HG02852 (cell line): ENCODE data around the gene FBXO31.
A peak's percentile ranks its signal among the peaks of the same experiment; 100 is the strongest.

Source experiments
- ATAC-seq: cut with Tn5 transposase; IDR thresholded peaks from one replicate; pipeline ENCODE4 v1.9.1; 2021; ENCODE audit warnings: mild to moderate bottlenecking, moderate library complexity; ENCODE audit not compliant: unreplicated experiment

The FBXO31 gene

DNA sequence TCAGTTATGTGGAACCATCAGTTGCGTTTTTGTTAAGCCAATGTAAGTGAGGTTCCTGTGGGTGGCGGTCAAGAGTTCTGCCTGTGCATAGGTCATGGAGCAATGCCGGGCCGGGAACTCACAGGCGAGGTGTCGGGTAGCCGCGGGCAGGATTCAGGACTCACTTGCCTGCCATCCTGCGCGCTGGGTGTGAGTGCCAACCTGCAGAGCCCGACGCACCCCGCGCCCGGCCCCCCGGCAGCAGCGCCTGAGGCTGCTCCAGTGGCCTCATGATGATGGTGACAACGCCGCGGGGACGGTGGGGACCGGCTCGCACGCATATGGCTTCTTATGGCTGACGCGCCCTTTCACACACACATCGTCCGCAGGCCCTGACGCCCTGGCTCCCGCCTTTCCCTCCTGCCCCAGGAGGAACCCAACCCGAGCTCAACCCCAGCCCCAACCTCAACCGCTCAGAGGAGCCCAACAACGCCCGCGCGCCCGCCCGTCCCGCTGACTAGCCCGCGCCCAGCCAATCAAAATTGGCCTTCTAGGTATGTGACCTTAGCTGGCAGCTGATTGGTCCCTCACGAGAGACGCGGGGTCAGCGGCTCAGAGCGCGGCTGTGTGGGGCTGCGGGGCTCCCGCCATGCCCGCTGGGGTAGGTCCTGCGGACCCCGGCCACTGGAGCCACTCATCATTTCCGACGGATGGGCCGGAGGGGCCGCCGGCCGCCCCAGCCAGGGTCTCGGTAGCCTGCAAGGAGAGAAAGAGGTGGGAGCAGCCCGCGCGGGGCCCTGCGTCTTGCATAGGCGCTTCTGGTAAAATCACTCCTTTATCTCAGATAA, 66.4 kb downstream of the FBXO31 start, which contains the start of gene C16orf95:
Gene C16orf95 (minus strand): TSS at position 470 of the 827 bp plus-strand sequence. CDS start 150 bp downstream, at position 320.
- ATAC-seq, result peak; percentile 93

DNA sequence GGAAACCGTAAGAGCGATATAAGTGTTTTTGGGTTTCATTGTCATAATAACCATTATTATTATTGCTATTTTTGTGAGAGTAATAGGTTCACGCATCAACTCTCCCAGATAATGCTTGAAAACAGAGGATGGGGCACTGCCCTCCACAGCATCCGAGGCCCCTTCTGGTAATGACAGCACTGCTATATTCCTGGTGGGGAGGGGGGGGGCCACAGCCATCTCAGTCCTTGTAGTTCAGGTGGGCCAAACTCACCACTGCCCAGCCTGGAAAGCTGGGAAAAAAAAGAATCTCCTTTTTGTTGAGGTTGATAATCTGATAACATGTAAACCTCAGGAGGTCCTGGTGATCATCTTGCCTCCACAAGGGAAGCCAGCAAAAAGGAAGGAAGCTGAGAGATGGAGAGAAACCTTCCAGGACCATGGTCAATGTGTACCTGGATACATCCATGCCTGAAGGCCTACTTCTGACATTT, 67.1 kb downstream of the FBXO31 start:
- ATAC-seq, result no peak

DNA sequence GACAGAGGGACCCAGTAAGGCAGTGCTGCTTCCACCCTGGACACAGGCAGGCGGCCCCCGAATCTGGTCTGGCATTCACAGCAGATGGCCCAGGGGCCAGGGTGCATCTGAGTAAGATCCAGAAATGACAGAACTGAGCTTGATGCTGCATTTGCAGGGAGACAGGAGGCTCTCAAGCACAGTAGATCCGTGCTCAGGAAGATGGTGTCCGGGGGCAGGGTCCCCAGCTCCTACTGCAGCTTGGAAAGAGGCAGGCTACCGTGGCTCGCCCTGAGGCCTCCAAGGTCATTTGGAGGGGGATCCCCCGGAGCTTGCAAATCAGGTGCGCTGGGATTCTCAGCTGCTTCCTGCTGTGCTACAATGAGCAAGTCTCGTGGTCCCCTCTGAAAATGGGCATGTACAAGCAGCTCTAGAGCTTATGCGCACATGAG, 68.6 kb downstream of the FBXO31 start:
- no peak for ATAC-seq

DNA sequence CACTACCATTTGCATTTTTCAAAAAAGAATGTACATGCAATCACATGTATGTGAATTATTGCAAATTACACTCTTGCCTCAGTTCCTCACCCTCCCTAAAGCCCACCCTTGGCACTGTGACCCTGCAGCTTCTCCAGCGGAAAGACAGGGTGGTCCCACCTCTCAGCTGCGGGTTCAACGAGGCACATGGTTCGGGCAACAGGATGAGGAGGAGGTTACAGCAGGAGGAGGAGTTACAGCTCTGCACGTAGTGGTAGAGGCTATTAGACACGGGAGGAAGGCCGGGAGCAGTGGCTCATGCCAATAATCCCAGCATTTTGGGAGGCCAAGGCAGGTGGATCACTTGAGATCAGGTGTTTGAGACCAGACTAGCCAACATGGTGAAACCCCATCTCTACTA, 71.6 kb downstream of the FBXO31 start:
- ATAC-seq, result no peak

DNA sequence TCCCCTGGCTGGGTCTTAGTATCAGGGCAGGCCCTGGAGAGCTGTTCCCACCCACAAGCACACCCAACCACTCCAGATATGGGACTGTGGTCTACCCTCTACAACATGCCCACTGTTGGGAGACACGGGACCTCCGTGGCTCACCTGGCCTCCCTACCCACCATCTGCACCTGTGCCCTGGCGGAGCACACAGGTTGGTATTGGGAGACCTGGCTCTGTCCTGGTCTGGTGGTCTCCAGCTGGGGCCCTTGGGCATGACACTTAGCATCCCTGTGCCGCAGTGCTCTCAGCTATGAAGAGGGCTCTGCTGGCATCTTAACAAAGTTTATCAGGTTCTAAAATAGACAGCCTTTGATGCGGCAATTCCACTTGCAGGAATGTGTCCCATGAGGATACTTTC, 72.2 kb downstream of the FBXO31 start:
- ATAC-seq, result no peak

DNA sequence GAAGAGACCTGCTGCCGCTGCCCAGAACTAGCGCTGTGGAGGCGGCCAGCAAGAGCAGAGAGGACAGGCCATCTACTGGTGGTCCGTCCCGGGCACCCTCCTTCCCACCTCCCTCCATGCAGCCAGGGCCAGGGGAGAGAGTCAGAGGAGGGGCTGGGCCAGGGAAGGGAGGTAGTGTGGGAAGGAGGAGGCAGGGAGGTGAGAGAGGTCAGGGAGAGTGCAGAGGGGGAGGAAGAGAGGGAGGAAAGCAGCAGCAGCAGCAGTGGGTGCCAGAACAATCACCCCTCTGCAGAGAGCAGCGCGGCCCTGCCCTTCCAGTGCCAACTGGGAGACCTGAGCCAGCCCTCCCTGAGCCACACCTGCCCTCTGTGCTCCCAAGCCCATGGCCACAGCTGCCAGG, 73.0 kb downstream of the FBXO31 start:
- ATAC-seq, result no peak

DNA sequence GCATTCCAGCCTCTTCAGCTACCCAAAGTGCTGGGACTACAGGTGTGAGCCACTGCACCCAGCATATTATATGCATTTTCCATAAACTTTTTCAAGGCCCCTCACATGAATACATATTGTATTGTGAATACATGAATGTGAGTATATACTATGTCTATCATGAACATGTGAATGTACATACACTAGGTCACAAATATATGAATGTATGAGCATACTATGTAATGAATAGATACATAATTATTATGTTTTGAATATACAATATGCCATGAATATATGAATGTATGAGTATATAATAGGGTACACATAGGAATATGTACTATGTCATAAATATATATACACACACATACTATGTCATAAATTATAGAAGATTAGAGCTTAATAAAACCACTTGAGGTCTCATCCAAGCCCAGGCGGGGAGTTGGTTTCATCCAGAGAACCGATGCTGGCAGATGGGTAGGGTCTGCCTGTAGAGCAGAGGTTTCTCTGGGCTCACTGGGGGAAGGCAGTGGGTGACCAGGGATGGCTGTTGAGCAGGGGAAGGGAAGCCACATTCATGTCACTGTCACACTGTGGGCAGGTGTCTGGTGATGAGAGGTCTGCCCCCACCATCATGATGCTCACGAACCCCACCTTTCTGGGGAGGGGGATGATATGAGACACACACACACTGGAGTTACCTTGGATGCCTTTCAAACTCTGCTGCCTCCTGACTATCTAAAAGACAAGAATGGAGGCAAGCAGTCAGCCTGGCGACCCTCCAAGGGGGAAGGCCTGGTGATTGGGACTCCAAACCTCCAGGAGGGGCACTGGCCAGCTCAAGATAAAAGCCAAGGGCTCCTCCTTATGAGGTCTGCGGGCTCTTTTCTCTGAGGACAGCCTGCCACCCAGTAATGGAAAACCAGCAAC, 73.7 kb downstream of the FBXO31 start:
- no peak for ATAC-seq

DNA sequence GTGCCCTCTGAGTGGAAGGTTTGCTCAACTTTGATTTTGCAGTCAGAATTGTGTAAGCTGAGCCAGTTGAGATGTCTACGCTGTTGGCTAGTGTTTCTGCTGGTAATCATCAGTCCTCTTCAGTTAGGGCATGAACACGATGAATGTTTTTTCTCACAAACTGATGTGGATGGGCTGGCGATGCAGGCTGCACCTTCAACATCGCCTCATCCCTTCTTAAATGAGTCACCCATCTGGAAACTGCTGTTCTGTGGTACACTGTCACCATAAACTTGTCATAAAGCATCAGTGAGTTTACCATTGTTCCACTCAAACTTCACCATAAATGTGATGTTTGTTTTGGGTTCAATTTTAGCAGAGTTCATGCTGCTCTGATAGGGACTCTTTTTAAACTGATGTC, 74.8 kb downstream of the FBXO31 start:
- ATAC-seq, result no peak

DNA sequence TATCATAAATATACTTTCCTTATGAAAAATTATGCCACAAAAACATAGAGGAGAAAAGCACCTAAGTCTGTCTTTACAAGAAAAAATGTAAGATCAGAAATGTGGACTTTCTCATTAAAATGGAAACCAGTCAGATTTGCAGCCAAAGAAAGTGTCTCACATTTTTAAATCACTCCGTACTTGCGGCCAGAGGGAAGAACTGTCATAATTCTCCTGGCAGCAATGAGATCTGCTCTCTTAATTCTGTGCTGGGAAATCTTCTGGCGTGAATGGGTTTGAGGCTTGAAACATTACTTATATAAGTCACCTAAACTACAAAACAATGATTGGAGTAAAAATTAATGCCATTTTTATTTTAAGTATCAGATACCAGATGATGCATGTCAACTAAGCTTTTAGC, 77.1 kb downstream of the FBXO31 start:
- ATAC-seq, result no peak

DNA sequence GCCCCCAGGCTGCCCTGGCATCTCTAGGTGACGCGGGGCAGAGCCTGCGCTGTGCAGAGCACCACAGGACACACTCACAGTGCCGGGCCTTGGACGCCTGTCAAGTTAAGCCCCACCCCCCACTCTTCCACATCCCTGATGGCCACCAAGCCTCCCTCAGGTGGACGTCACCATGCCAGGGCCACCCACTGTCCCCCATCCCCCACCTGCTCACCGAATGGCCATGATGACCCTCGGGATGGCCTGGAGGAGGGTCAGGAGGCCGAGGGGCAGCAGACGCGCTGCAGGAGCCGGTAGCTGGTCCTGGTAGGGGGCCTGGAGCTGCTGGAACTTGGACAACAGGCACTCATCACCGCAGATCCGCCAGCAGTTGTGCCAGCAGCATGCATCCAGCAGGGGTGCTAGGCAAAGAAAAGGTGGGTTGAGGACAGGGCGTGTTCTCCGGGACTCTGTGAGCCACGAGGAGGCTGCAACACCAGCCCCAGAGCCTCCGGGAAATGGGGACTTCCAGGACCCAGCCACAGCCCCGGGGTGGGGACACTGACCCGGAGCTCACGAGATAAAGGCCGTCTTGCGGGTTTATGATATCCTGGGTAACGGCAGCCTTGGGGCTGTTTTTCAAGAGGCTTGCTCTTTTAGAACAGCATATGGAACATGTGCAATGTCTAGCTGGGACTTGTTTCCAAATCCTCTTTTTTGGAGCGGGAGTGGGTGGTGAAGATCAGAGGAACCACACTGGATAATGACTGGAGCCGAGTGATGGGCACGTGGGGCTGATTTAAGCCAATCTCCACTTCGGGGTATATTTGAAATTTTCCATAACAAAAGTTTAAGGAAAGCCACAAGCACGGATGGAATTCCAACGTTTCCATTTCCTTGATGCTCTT, 77.8 kb downstream of the FBXO31 start:
- no peak for ATAC-seq

DNA sequence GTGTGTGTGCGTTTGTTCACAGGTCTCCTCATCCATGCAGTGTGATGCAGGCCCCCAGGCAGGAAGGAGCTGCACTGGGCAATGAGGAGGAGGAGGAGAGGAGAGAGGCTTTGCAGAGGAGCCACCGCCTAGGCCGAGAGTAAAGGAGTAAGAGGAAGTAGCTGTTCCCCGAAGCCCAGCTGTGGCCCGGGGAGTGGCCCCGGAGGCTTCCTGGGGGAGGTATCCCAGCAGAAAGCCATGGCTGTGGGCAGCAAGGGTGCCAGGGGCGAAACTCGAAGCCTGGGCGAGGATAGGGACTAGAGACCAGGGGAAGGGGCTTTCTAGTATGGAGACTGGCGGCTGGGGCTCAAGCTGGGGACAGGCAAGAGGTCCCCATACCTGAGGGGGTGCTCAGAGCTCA, 78.6 kb downstream of the FBXO31 start:
- no peak for ATAC-seq

DNA sequence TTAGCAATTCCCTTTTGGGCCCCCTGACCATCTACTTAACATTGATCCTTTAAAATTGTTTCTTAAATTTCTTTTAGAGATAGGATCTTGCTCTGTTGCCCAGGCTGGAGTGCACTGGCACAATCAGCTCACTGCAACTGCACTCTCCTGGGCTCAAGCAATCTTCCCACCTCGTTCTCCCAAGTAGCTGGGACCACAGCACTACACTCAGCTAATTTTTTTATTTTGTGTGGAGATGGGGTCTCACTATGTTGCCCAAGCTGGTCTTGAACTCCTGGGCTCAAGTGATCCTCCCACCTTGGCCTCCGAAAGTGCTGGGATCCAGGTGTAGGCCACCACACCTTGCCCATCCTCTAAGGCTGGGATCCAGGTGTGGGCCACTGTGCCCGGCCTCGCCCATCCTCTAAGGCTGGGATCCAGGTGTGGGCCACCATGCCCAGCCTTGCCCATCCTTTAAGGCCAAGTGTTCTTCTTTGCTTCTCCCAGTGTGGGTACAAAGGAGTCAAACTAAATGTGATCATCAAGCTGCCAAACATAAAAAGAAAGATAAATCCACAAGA, 79.5 kb downstream of the FBXO31 start:
- ATAC-seq, result no peak

DNA sequence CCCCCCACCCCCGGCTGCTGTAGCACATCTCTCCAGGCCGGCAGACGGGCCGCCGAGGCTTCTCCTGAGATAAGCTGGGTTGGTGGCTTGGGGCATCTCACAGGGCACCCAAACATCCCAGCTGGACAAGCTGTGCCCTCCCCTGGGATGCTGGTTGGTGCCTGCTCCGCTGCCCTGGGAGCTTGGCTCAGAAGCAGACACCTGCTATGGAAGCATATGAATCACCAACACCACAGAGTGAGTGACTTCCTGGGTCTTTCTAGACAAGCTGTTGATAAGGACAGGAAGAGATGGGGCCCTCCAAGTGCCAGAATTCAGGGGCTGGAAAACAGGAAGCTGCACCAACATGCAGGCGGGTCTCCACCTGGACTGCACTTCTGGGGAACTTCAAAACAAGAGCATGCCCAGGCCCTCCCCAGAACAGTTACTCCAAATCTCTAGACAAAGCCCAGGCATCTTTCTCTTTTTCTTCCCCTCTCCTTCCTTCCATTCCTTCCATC, 80.1 kb downstream of the FBXO31 start:
- no peak for ATAC-seq

DNA sequence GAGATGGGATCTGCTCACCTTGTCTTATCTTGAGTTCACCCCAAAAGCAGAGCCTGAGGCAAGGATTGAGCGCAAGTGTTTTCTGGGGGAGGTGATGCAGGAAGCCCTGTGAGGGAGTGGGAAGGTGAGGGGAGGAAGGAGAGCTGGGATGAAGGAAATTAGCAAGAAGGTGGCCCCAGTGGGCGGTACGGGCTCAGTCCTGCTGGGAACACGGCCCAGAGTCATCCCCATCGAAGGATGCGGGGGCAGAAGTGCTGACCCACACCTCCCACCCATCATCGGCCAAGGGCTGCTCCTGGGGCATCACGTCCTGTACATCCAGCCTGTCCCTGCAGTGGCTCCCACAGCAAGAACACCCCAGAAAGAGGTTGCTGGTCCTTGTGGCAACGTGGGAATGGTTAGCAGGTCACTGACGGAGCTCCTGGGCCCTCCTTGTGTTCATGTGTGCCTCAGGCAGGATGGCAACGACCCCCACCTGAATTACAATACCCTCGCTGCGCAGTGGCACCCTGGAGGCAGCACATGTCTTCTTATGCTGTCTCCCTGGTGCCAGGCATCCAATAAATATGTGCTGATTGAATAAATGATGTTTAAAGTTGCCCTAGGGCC, 84.6 kb downstream of the FBXO31 start:
- no peak for ATAC-seq

DNA sequence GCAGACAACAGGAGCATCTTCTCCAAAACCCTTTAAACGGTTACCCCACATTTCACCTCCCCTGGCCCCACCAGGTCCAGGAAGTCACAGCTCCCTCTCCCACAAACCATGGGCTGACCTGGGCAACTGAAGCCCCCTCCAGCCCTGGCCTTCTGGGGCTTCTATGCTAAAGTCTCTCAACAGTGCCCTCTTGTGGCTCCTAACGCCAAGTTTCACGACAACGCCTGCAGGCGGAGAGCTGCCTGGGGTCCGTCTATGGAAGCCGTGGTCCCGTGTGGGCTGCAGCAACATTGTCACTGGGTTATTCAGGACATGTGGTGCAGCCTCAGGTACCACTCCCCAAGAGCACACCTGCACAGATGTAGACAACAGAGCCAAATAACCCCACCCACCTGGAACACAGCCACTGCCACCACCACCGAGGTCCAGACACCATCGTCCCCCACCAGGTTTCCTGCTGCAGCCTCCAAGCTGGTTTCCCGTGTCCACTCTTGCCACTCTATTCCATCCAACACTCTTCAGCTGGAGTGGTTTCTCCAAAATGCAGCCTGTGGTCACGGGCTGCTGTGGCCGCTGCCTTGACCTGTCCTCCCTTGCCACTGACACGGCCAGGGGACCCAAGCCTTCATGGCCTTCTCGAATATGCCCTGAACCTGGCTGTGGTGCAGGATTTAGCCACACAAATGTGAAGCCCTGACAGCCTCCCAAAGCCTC, 85.5 kb downstream of the FBXO31 start:
- ATAC-seq, result no peak

DNA sequence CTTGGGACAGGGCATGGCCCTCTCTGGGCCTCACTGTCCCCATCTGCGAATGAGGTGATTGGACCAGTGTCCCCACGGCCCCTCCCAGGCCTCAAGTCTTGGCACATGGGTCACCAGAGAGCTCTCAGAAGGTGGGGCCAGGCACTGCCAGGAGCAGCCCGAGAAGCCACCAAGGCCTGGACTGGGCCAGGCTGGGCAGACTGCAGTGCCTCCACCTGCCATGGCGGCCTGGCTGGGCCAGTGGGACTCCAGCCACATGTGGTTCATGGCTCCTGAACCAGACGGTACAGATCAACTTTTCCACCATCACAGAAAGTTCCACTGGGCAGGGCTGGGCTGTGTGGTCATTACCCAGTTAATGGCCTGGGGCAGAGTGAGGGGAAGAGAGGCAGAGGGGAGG, 86.2 kb downstream of the FBXO31 start:
- no peak for ATAC-seq

DNA sequence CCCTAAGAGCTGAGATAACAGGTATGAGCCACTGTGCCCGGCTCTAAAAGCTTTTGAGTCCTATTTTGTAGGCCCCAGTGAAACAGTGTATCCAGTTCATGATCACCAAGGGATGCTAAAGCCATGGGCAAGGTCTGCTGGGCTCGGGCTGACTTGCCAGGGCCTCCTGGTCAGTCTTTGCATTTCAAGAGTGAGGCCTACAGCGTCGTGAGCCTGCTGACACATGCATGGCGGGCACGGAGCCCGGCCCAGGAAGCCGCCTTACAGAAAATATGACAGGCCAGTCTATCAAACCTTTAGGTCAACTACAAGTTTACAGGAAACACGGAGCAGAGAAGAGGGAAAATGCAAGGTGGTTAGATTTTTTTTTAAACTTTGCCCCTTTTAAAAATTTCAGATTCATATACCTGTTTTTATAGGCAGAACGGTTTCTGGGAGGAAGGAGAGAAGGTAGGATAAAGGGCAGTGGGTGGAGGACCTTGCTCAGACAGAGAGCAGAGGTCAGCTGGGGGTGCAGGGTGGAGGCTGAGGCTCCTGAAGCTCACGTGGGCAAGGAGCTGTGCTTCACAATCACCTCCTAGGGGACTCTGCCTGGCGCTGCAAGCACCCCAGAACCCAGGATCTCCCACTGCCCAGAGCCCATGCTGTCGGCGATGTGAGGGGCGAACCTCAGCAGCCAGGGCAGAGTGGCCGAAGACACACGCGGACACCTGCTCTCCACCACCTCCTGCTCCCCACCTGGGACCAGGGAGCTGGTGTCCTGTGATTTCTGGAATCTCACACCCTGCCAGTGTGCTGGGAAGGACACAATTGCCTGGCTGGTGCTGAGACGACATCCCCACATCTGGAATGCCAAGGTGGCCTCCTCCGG, 87.7 kb downstream of the FBXO31 start:
- ATAC-seq, result no peak

DNA sequence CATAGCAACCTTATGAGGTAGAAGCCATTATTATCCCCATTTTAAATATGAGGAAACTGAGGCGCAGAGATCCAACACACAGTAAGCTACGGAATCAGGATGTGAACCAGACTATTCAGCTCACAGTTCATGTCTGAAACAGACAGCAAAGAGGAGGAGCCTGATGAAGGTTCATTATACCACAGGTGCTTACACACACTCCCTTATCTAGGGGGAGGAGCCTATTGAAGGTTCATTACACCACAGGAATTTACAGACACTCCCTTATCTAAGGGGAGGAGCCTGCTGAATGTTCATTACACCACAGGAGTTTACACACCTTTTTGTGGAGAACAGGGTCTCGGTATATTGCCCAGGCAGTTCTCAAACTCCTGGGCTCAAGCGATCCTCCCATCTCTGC, 88.3 kb downstream of the FBXO31 start:
- no peak for ATAC-seq
